Measurements from ENCODE around the gene DNM3.

The DNM3 gene

DNA sequence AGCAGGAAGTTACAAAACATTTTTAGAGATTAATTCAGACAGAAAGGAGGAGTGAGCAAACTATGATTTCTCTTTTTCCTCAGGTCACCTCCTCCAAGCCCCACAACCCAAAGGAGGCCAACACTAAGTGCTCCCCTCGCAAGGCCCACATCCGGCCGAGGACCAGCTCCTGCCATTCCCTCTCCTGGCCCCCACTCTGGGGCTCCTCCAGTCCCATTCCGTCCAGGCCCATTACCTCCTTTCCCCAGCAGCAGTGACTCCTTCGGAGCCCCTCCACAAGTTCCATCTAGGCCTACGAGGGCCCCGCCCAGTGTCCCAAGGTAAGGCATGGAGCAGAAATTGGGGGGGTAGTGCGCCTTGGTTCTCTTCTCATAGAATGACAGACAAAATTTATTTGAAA, 547.2 kb downstream of the DNM3 start:
- no peaks in the 10 kb centered on the region for H3K36me3 Mint-ChIP-seq (ENCODE audit: low read depth)
- no peaks in the 10 kb centered on the region for H3K9me3 Mint-ChIP-seq
- H3K4me3 Mint-ChIP-seq, result no peak overlapping the region
- H3K27me3 Mint-ChIP-seq, result no peaks in the 10 kb centered on the region
- peaks cover 27% of the 10 kb centered on the region for H3K4me1 Mint-ChIP-seq (ENCODE audit: low read depth)
- no peak overlapping the region for H3K27ac Mint-ChIP-seq
- DNase-seq, result no peak

DNA sequence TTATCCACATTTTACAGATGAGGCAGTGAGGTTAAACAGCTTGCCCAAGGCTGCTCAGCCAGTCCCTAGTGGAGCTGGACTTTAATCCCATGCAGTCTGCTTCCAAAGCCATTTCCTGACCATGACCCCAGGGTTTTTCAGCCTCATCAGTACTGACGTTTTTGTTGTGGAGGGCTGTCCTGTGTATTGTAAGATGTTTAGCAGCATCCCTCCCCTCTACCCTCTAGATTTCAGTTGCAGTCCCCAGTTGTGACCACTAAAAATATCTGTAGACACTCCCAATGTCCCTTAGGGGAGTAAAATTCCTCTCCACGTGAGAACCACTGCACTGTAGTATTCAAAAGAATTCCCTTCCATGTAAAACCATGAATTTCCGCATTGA, 549.0 kb downstream of the DNM3 start:
- no peak overlapping the region for H3K27ac Mint-ChIP-seq
- no peaks in the 10 kb centered on the region for H3K27me3 Mint-ChIP-seq
- H3K9me3 Mint-ChIP-seq, result no peaks in the 10 kb centered on the region
- DNase-seq, result no peak
- peaks cover 45% of the 10 kb centered on the region for H3K4me1 Mint-ChIP-seq (ENCODE audit: low read depth)
- no peak overlapping the region for H3K4me3 Mint-ChIP-seq
- H3K36me3 Mint-ChIP-seq (ENCODE audit: low read depth), result no peaks in the 10 kb centered on the region

DNA sequence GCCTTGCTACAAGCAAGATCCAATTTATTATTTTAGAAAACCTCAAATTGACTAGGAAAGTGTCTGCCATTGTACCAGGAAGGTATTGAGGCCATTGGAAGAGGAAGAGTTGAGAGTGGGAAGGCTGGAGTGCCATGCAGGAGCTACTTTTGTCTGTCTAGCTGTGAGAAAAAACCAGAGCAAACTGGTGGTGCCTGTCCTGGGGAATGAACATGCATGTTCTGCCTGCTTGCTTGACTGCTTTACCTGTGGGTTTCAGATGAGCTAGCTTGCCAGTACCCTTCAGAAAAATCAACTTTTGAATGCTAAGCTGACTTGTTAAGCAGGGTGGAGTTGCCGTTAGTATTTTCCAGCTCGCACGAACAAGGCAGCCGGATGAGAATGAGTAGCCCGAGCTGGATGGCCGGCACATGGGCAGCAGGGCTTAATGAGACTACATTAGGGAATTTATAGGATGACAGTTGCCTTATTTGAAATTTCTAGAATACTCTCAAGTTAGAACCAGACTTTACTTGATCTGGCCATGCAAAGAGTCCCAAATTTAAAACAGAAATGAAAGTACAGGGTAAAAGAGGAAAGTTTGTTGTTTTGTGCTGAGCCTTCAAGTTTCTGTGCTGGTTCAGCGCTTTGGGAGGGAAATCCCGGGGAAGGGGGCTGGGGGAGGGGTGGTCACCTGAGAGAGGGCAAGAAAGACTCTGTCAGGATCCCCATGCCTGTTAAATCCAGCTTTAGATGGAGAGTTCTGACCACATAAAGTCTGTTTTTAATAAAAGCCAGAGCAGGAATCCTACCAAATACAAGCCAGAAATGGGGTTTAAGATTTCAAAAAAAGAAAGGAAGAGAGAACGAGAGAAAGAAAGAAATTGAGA, 549.6 kb downstream of the DNM3 start:
- Mint-ChIP-seq H3K27ac (no peak overlapping the region), H3K27me3 (no peaks in the 10 kb centered on the region), H3K4me1 (ENCODE audit: low read depth) (peaks cover 52% of the 10 kb centered on the region), H3K36me3 (ENCODE audit: low read depth) (no peaks in the 10 kb centered on the region), H3K4me3 (no peak overlapping the region), H3K9me3 (no peaks in the 10 kb centered on the region)
- no peak for DNase-seq

DNA sequence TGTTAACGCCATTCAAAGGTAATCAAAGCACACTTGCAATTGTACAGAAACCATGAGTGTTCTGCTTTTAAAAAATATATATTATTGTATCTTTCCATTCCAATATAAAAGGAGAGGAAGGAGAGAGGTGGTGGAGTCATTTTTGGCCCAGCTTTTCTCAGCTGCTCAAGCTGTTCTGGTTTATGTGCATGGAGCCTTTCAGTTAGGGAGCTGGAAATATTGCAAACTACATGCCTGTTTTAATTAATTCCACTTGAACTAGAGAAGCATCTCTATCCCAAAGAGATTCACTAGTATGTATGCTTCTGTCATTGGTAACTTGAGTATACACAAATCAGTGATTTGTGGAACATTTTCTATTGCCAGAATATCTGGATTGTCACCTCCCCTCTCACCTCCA, 550.7 kb downstream of the DNM3 start:
- no peak overlapping the region for H3K4me3 Mint-ChIP-seq
- H3K9me3 Mint-ChIP-seq, result no peaks in the 10 kb centered on the region
- no peak for DNase-seq
- peaks cover 59% of the 10 kb centered on the region for H3K4me1 Mint-ChIP-seq (ENCODE audit: low read depth)
- H3K27me3 Mint-ChIP-seq, result no peaks in the 10 kb centered on the region
- H3K27ac Mint-ChIP-seq, result no peak overlapping the region
- no peaks in the 10 kb centered on the region for H3K36me3 Mint-ChIP-seq (ENCODE audit: low read depth)

DNA sequence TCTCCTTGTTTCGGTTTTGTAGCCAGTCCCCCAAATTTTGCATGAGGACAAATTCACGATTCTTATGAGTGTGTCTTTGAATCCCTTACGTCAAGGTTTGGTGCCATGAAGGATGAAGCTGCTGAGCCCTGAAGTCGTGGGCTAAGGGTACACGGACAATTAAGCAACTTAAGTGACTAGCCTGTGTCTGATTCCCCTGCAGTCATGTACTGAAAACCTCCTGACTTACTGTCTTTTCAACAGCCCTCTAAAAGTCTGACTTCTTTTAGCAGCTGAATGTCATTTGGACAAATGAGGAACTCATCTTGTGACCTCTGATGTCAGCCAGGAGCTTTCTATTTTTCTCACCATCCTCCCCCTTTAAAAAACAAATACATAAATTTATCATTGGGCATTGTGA, 552.1 kb downstream of the DNM3 start:
- Mint-ChIP-seq H3K27me3 (no peaks in the 10 kb centered on the region), H3K9me3 (no peaks in the 10 kb centered on the region), H3K36me3 (ENCODE audit: low read depth) (no peaks in the 10 kb centered on the region), H3K4me3 (no peak overlapping the region), H3K4me1 (ENCODE audit: low read depth) (peaks cover 73% of the 10 kb centered on the region), H3K27ac (peak overlapping the region; percentile 28)
- no peak for DNase-seq

DNA sequence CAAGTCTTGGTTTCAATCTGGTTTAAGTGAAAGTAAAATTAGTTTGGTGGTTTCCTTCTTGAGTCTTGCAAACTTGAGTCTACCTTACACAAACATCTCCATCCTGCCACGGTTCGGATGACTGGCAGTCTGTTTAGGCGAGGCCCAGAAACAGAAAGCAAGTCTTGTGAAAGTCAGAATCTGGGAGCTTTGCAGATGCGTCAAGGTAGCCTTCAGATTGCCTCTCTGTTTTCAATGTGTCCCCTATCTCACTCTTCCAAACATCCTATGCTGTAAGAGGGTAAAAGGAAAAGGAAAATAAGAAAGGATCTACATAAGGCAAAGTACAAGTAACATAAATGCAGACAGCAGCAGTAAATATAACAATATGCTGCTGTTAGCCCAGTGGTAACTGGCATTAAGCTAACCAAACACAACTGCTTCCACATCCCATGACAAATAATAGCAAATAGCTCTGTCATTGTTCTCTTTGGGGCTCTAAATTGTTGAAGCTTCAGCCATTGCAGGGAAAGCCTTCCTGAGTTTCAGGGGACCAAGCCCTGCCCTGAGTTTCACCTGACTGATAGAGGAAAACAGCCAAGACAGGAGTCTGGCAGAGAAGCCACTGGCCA, 552.9 kb downstream of the DNM3 start:
- Mint-ChIP-seq H3K4me3 (peak overlapping the region; percentile 4), H3K27me3 (no peaks in the 10 kb centered on the region), H3K9me3 (no peaks in the 10 kb centered on the region), H3K27ac (peak overlapping the region; percentile 78), H3K4me1 (ENCODE audit: low read depth) (peaks cover 82% of the 10 kb centered on the region), H3K36me3 (ENCODE audit: low read depth) (no peaks in the 10 kb centered on the region)
- DNase-seq, result peak; percentile 62

DNA sequence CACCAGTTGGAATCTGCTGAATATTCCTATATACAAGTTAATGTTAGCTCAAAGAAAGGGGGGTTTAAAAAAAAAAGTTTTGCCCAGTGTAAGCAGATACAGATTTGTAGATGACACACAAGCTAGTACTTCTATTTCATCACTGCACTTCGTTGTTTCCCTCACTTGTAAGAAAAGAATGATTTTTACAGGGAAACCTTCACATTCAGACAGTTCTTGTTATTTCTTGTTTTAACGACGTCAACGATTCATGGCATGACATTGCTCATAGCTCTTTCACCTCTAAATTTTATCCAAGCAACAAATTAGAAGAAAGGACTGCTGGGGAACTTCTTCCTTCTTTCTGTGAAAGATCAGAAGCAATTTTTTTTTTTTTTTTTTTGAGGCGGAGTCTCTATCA, 553.5 kb downstream of the DNM3 start:
- Mint-ChIP-seq H3K27ac (peak overlapping the region; percentile 78), H3K36me3 (ENCODE audit: low read depth) (no peaks in the 10 kb centered on the region), H3K4me3 (no peak overlapping the region), H3K9me3 (no peaks in the 10 kb centered on the region), H3K27me3 (no peaks in the 10 kb centered on the region), H3K4me1 (ENCODE audit: low read depth) (peaks cover 88% of the 10 kb centered on the region)
- DNase-seq, result no peak

DNA sequence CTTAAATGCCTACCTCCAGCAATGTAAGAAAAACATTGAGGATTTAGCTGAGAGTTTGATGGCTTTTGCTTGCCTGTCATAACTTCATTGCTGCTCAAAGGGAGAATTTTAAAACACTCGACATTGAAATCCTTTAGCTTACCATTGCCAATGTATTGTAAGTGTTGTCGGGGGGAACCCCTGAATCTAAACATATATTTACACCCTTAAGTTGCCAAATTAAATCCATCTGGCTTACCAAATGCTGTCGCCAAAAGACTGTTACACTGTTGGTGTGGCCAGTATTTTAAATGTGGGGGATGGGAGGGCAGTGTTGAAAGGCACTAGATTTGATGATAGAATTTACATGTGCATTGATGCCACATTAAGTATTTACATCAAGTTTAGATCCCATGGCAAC, 554.3 kb downstream of the DNM3 start:
- no peak overlapping the region for H3K27ac Mint-ChIP-seq
- H3K4me1 Mint-ChIP-seq (ENCODE audit: low read depth), result peaks cover 92% of the 10 kb centered on the region
- no peaks in the 10 kb centered on the region for H3K9me3 Mint-ChIP-seq
- H3K36me3 Mint-ChIP-seq (ENCODE audit: low read depth), result no peaks in the 10 kb centered on the region
- no peak overlapping the region for H3K4me3 Mint-ChIP-seq
- no peak for DNase-seq
- no peaks in the 10 kb centered on the region for H3K27me3 Mint-ChIP-seq

DNA sequence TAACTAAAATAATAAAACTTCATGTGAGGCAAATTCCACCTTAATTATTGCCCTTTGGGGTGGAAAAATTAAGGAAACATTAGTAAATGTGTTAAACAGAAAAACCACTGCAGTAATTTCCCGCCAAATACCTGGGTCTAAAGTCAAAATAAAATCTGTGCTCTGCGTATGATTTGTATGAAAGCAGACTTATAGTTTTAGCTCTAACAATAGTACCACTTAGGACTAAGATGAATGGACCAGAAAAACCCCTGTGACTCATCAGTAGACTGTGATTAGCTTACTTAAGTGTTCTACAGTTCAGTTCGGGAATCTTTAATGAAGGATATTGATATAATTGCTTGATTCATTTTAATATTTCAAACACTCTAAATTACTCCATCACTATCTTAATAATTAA, 555.9 kb downstream of the DNM3 start:
- DNase-seq, result no peak
- no peak overlapping the region for H3K27ac Mint-ChIP-seq
- H3K27me3 Mint-ChIP-seq, result no peaks in the 10 kb centered on the region
- H3K4me1 Mint-ChIP-seq (ENCODE audit: low read depth), result peaks cover 90% of the 10 kb centered on the region
- H3K36me3 Mint-ChIP-seq (ENCODE audit: low read depth), result no peaks in the 10 kb centered on the region
- H3K9me3 Mint-ChIP-seq, result no peaks in the 10 kb centered on the region
- no peak overlapping the region for H3K4me3 Mint-ChIP-seq

DNA sequence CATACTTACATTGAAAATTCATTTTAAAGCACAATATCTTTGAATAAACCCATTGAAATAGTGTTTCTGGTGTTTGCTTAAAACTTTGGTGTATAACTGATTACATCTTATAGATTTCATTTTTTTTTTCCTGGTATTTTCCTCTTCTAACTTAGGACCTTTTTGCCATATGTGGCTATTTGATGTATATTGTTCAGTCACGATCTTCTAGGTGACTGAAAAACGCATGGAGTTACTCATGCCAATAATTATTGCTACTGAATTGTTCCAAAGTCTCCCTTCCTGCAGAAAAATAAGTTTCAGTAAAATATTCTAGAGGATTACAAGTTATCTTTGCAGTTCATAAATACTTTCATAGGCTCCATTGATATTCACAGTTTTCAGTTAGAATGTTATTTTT, 556.3 kb downstream of the DNM3 start:
- H3K4me1 Mint-ChIP-seq (ENCODE audit: low read depth), result peaks cover 86% of the 10 kb centered on the region
- no peak overlapping the region for H3K27ac Mint-ChIP-seq
- no peak for DNase-seq
- no peaks in the 10 kb centered on the region for H3K27me3 Mint-ChIP-seq
- no peaks in the 10 kb centered on the region for H3K9me3 Mint-ChIP-seq
- no peaks in the 10 kb centered on the region for H3K36me3 Mint-ChIP-seq (ENCODE audit: low read depth)
- H3K4me3 Mint-ChIP-seq, result no peak overlapping the region

DNA sequence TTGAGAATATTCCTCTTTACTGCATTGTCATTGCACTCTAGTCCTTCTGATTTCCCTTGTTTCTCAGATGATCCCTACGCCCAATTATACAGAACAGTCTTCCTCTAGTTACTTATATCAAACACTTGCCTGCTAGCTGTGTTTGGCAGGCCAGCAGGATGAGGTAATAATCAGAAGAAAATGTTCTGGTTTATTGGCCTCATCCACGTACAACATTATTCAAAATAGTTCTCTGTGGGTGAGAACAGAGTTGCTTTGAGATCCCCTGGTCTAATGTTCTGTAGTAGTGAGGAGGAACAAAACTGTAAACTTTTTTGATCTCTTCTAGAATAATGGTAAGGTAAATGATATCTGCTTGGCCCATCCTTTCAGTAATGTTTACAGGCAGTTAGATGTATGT, 556.9 kb downstream of the DNM3 start:
- Mint-ChIP-seq H3K27ac (no peak overlapping the region), H3K4me1 (ENCODE audit: low read depth) (peaks cover 83% of the 10 kb centered on the region), H3K36me3 (ENCODE audit: low read depth) (no peaks in the 10 kb centered on the region), H3K4me3 (no peak overlapping the region), H3K27me3 (no peaks in the 10 kb centered on the region), H3K9me3 (no peaks in the 10 kb centered on the region)
- no peak for DNase-seq

DNA sequence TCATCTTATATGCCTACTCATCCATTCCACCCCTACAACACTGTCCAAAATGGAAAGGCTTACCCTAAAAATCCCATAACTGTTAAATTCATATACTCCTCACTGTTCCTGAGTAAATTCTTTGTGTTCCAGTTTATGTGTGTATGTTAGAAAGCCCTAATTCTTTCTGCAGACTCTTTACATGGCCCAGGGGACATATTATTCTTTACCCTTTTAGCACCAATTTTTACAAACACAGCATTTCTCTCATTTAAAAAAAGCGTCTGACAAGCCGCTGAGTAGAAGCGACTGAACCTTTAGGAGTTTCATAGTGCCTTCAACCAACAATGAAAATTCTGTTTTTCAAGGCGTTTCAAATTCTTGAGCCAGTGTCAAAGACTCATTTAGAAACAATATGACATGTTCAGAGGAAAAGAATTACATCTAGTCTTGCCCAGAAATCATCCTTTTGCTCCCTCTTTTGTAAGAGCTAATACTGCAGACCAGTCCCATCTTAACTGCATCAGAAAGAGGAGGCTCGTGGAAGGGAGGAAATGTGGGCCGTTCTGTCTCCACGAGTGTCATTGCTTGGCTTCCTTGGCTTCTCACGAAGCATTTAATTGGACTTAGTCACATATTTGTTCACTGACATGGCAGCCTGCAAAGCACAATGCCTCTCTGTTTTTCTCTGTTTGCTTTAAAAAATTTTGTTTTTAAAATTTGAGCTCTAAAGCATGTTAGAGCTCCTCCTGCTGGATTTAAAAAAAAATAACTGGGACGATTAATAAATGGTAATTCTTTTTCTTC, 557.9 kb downstream of the DNM3 start:
- Mint-ChIP-seq H3K4me1 (ENCODE audit: low read depth) (peaks cover 79% of the 10 kb centered on the region), H3K27me3 (no peaks in the 10 kb centered on the region), H3K4me3 (peak overlapping the region; percentile 30), H3K9me3 (no peaks in the 10 kb centered on the region), H3K36me3 (ENCODE audit: low read depth) (no peaks in the 10 kb centered on the region), H3K27ac (peak overlapping the region; percentile 78)
- peak; percentile 51 for DNase-seq

DNA sequence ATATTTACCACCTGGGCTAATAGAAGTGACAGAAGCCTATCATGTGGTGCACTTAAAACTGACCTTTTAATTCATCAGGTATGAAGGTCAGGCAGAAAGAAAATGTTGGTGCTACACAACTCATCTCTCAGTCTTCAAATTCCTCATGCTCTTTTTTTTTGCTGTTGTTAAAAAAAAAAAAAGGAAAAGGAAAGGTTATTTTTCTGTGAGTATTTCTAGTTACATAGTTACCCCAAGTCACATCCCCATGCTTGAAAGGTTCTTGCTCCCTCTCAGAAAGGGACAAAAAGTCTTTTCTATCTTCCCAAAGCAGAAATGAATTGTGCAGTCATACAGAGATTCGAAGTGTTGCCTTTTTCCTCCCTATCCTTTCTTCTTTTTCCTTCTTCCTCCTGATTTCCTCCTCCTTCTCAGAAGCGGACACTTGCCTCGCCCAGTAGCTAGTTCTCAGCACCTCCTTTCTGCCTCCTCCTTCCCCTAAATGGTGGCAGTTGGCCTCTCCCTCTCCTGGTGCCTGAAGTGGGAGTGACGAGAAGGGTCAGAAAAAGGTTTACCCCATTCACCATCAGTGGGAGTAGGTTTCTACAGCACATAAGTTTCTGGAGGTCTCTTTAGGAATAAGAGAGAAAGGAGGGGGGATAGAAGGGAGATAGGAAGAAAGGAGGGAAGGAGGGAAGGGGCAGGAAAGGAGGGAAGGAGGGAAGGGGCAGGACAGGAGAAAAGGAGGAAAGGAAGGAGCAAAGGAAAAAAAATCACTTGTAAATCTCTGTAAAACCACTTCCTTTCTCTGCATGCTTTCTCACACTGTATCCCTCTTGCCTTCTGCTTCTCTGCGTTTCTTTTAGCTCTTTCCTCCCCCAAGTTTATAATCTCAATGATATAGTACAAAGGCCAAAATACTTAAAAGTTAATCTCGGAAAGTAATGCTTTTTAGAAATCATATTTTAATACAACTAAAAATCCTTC, 558.7 kb downstream of the DNM3 start:
- Mint-ChIP-seq H3K36me3 (ENCODE audit: low read depth) (no peaks in the 10 kb centered on the region), H3K4me1 (ENCODE audit: low read depth) (peaks cover 70% of the 10 kb centered on the region), H3K27ac (peak overlapping the region; percentile 49), H3K9me3 (no peaks in the 10 kb centered on the region), H3K27me3 (no peaks in the 10 kb centered on the region), H3K4me3 (no peak overlapping the region)
- DNase-seq, result no peak

DNA sequence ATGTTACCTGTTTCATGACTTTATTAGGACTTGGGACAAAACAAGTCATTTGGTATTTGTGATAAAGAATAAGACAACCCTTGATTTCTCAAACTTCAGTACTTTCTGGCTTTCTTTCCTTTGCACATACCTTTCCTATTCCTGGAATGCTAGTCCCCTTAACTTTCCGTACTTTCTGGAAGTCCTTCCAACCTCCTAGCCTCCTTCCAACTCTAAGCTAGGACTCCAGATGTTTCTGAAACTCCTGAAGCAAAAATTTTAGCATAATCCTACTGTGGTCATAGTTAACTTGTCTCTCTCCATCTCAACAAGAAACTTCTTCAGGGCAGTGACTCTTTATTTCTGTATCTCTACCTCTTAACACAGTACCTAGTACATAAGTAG, 559.4 kb downstream of the DNM3 start:
- no peak for DNase-seq
- Mint-ChIP-seq H3K27ac (no peak overlapping the region), H3K27me3 (no peaks in the 10 kb centered on the region), H3K4me1 (ENCODE audit: low read depth) (peaks cover 64% of the 10 kb centered on the region), H3K9me3 (no peaks in the 10 kb centered on the region), H3K4me3 (no peak overlapping the region), H3K36me3 (ENCODE audit: low read depth) (no peaks in the 10 kb centered on the region)
